Activated naive CD8-positive, alpha-beta T cell treated with anti-CD3 and anti-CD28 coated beads for 36 hours (primary cell): ENCODE results near the gene RHOBTB3. TPM values are rescaled to one million over a fixed set of nuclear protein-coding genes. Genes with fewer than 3 reads are reported as not detected.
A peak's percentile ranks its signal among the peaks of the same experiment; 100 is the strongest.

ENCODE experiments used
- DNase-seq: peaks from one replicate; pipeline ENCODE4 v3.0.0; 2021
- H3K27ac Mint-ChIP-seq: one replicate; pipeline ENCODE4 v1.8.0; 2022; ENCODE audit warnings: mild to moderate bottlenecking, moderate library complexity, mixed read lengths
- H3K27me3 Mint-ChIP-seq: one replicate; pipeline ENCODE4 v1.8.0; 2022; ENCODE audit warnings: mild to moderate bottlenecking, mixed read lengths
- H3K36me3 Mint-ChIP-seq: one replicate; pipeline ENCODE4 v1.8.0; 2021; ENCODE audit warnings: mild to moderate bottlenecking, mixed read lengths
- H3K4me1 Mint-ChIP-seq: one replicate; pipeline ENCODE4 v1.8.0; 2021; ENCODE audit warnings: mixed read lengths
- H3K4me3 Mint-ChIP-seq: one replicate; pipeline ENCODE4 v1.8.0; 2022; ENCODE audit warnings: mild to moderate bottlenecking, moderate library complexity, mixed read lengths
- H3K9me3 Mint-ChIP-seq: one replicate; pipeline ENCODE4 v1.8.0; 2022; ENCODE audit warnings: mixed read lengths
- total RNA-seq, 2 experiments: library from RNA; stranded (reverse); gene quantifications; one replicate each; pipeline ENCODE4 v1.2.3, GENCODE V29; 2021

The RHOBTB3 gene
- total RNA-seq, 2 experiments from 2014 or later: 0.52 to 0.78 TPM

GRCh38 chr5:95818181-95819147 lies 87.3 kb downstream of the RHOBTB3 start:
- H3K9me3 Mint-ChIP-seq: no peaks in the 10 kb centered on the region
- H3K4me3 Mint-ChIP-seq: peak overlapping the region; percentile 77
- no peaks in the 10 kb centered on the region for H3K27me3 Mint-ChIP-seq
- H3K36me3 Mint-ChIP-seq: peaks cover 13% of the 10 kb centered on the region
- peaks cover 67% of the 10 kb centered on the region for H3K4me1 Mint-ChIP-seq
- peak; percentile 41 for DNase-seq
- H3K27ac Mint-ChIP-seq: peak overlapping the region; percentile 88

- no peaks in the 10 kb centered on the region for H3K27me3 Mint-ChIP-seq
- no peak for DNase-seq
- peaks cover under 1% of the 10 kb centered on the region for H3K36me3 Mint-ChIP-seq
- H3K4me1 Mint-ChIP-seq: peaks cover 61% of the 10 kb centered on the region
- peak overlapping the region; percentile 90 for H3K27ac Mint-ChIP-seq
- peak overlapping the region; percentile 97 for H3K4me3 Mint-ChIP-seq
- no peaks in the 10 kb centered on the region for H3K9me3 Mint-ChIP-seq
Observed at GRCh38 chr5:95821110-95822021, 90.2 kb downstream of the RHOBTB3 start.

GRCh38 chr5:95822043-95822541 lies 91.0 kb downstream of the RHOBTB3 start:
- Mint-ChIP-seq H3K4me3 (peak overlapping the region; percentile 97), H3K27me3 (no peaks in the 10 kb centered on the region), H3K4me1 (peaks cover 55% of the 10 kb centered on the region), H3K36me3 (no peaks in the 10 kb centered on the region), H3K9me3 (no peaks in the 10 kb centered on the region), H3K27ac (peak overlapping the region; percentile 90)
- DNase-seq: no peak

- Mint-ChIP-seq H3K4me1 (peaks cover 52% of the 10 kb centered on the region), H3K36me3 (no peaks in the 10 kb centered on the region), H3K27me3 (no peaks in the 10 kb centered on the region), H3K9me3 (no peaks in the 10 kb centered on the region), H3K27ac (peak within 1 kb of the TSS; percentile 90), H3K4me3 (peak within 1 kb of the TSS; percentile 97)
- peak; percentile 48 for DNase-seq
Observed at GRCh38 chr5:95822542-95823181, 91.5 kb downstream of the RHOBTB3 start, which contains the start of gene GLRX. Gene GLRX (minus strand): TSS chr5:95822726. CDS start chr5:95822662, 64 bp downstream.

GRCh38 chr5:95823218-95823737 lies 92.1 kb downstream of the RHOBTB3 start:
- no peaks in the 10 kb centered on the region for H3K36me3 Mint-ChIP-seq
- H3K4me1 Mint-ChIP-seq: peaks cover 51% of the 10 kb centered on the region
- no peaks in the 10 kb centered on the region for H3K9me3 Mint-ChIP-seq
- DNase-seq: no peak
- no peaks in the 10 kb centered on the region for H3K27me3 Mint-ChIP-seq
- peak overlapping the region; percentile 90 for H3K27ac Mint-ChIP-seq
- peak overlapping the region; percentile 97 for H3K4me3 Mint-ChIP-seq

- Mint-ChIP-seq H3K27ac (peak overlapping the region; percentile 90), H3K27me3 (no peaks in the 10 kb centered on the region), H3K36me3 (no peaks in the 10 kb centered on the region), H3K4me3 (peak overlapping the region; percentile 97), H3K4me1 (peaks cover 45% of the 10 kb centered on the region), H3K9me3 (no peaks in the 10 kb centered on the region)
- DNase-seq: peak; percentile 53
Observed at GRCh38 chr5:95823738-95824609, 92.8 kb downstream of the RHOBTB3 start.

GRCh38 chr5:95824747-95825146 lies 93.6 kb downstream of the RHOBTB3 start:
- Mint-ChIP-seq H3K4me3 (no peak overlapping the region), H3K4me1 (peaks cover 39% of the 10 kb centered on the region), H3K27ac (peak overlapping the region; percentile 90), H3K27me3 (no peaks in the 10 kb centered on the region), H3K9me3 (no peaks in the 10 kb centered on the region), H3K36me3 (no peaks in the 10 kb centered on the region)
- DNase-seq: no peak

GRCh38 chr5:95825495-95825894 lies 94.4 kb downstream of the RHOBTB3 start:
- Mint-ChIP-seq H3K9me3 (no peaks in the 10 kb centered on the region), H3K27ac (peak overlapping the region; percentile 9), H3K36me3 (peaks cover 1% of the 10 kb centered on the region)

GRCh38 chr5:95826949-95827891 lies 96.1 kb downstream of the RHOBTB3 start:
- H3K4me1 Mint-ChIP-seq: peaks cover 35% of the 10 kb centered on the region
- no peaks in the 10 kb centered on the region for H3K27me3 Mint-ChIP-seq
- no peak overlapping the region for H3K27ac Mint-ChIP-seq
- H3K36me3 Mint-ChIP-seq: peaks cover 1% of the 10 kb centered on the region
- no peaks in the 10 kb centered on the region for H3K9me3 Mint-ChIP-seq
- no peak overlapping the region for H3K4me3 Mint-ChIP-seq
- DNase-seq: no peak

More at GRCh38 chr5:95825495-95825894, 94.4 kb downstream of the RHOBTB3 start:
- DNase-seq: no peak
- H3K4me1 Mint-ChIP-seq: peaks cover 36% of the 10 kb centered on the region
- no peaks in the 10 kb centered on the region for H3K27me3 Mint-ChIP-seq
- H3K4me3 Mint-ChIP-seq: no peak overlapping the region

- no peak for DNase-seq
- Mint-ChIP-seq H3K36me3 (peaks cover 1% of the 10 kb centered on the region), H3K27me3 (no peaks in the 10 kb centered on the region), H3K27ac (no peak overlapping the region), H3K9me3 (no peaks in the 10 kb centered on the region), H3K4me3 (no peak overlapping the region), H3K4me1 (peaks cover 37% of the 10 kb centered on the region)
Observed at GRCh38 chr5:95827892-95828246, 96.7 kb downstream of the RHOBTB3 start.

GRCh38 chr5:95830226-95830625 lies 99.1 kb downstream of the RHOBTB3 start:
- peaks cover 36% of the 10 kb centered on the region for H3K4me1 Mint-ChIP-seq
- H3K4me3 Mint-ChIP-seq: no peak overlapping the region
- H3K36me3 Mint-ChIP-seq: peaks cover 1% of the 10 kb centered on the region
- no peak overlapping the region for H3K27ac Mint-ChIP-seq
- no peaks in the 10 kb centered on the region for H3K27me3 Mint-ChIP-seq
- H3K9me3 Mint-ChIP-seq: no peaks in the 10 kb centered on the region
- DNase-seq: no peak

- no peak overlapping the region for H3K4me3 Mint-ChIP-seq
- no peak overlapping the region for H3K27ac Mint-ChIP-seq
- peaks cover 48% of the 10 kb centered on the region for H3K4me1 Mint-ChIP-seq
- H3K9me3 Mint-ChIP-seq: no peaks in the 10 kb centered on the region
- no peaks in the 10 kb centered on the region for H3K27me3 Mint-ChIP-seq
- H3K36me3 Mint-ChIP-seq: peaks cover 1% of the 10 kb centered on the region
- no peak for DNase-seq
Observed at GRCh38 chr5:95832664-95833063, 101.5 kb downstream of the RHOBTB3 start.
